ENCODE measurements around the gene DST. TPM values are rescaled to one million over a fixed set of nuclear protein-coding genes. Genes with fewer than 3 reads are reported as not detected.

The DST gene
- total RNA-seq, 2 experiments from 2014 or later = 1.3 to 1.7 TPM

DNA sequence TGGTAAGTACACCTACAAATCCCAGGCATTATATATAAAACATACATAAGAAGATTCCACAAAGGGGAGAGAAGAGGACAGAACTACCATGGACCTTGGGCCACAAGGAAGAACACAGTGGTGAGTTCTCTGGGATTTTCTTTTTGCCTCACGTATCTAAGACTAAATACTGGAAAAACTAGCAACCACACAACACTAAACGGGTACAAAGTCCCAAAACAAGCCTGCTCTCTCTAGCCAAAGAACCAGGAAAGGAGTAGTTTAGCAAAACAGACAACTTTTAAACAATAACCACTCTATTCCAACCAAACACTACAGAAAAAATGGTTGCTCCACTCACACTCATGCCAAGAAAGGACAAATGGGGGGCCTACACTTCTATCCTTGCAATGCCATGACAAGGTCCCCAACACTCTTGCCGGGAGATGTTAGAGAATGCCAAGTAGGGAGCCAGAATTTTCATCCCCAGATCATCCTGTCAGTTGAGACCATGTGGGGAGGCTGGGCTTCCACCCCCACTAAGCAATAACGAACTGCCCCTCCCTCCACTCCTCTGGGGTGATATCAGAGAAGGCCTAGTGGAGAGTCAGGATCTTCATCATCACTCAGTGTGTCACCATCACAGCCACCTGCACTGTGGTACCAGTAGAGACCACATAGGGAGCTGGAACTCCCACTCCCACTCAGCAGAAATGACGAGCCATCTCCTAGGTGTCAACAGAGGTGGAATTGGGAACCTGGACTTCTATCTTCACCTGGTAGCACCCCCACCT, 123.5 kb downstream of the DST start:
- intact Hi-C loops (cut with micrococcal nuclease) = no loop called here

DNA sequence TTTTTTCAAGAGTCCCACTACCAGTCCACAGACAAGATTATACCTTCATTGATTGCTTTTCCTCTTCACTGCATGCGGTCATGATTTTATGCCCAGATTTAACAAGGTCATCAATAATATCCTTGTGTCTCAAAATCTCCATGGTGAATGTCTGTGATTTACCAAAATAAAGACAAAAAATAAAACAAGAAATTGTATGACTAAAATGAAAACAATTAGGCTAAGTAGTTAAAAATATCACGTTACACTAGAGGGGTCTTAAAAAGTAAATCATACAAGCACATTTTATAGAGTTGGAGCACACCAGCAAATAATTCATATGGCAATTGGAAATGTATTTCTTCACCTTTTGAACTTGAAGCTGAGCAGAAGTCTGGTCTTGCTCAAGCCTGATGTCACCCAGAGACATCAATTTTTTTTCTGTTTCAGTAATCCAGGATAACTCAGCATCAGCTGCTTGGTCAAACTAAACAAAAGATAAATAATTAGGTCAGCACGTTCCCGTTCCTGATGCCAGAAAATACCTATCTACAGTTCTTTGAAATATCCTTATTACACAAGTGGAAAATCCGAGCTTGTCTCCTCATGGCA, 125.4 kb downstream of the DST start:
- no peaks in the 10 kb centered on the region for H3K4me1 Mint-ChIP-seq (ENCODE audit: low read depth)
- intact Hi-C loops (cut with micrococcal nuclease) = no loop called here
- CTCF ChIA-PET = no interaction called here
- no peak overlapping the region for H3K4me3 Mint-ChIP-seq
- TF ChIP-seq, protein P1, sequence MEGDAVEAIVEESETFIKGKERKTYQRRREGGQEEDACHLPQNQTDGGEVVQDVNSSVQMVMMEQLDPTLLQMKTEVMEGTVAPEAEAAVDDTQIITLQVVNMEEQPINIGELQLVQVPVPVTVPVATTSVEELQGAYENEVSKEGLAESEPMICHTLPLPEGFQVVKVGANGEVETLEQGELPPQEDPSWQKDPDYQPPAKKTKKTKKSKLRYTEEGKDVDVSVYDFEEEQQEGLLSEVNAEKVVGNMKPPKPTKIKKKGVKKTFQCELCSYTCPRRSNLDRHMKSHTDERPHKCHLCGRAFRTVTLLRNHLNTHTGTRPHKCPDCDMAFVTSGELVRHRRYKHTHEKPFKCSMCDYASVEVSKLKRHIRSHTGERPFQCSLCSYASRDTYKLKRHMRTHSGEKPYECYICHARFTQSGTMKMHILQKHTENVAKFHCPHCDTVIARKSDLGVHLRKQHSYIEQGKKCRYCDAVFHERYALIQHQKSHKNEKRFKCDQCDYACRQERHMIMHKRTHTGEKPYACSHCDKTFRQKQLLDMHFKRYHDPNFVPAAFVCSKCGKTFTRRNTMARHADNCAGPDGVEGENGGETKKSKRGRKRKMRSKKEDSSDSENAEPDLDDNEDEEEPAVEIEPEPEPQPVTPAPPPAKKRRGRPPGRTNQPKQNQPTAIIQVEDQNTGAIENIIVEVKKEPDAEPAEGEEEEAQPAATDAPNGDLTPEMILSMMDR (IDR thresholded peaks at IDR 0.05) = no peak
- no peaks in the 10 kb centered on the region for H3K36me3 Mint-ChIP-seq (ENCODE audit: low read depth)
- ATAC-seq = no peak
- POLR2A ChIA-PET = no interaction called here
- H3K27ac Mint-ChIP-seq = no peak overlapping the region
- no peaks in the 10 kb centered on the region for H3K27me3 Mint-ChIP-seq
- no peak for DNase-seq
- H3K9me3 Mint-ChIP-seq = peaks cover 5% of the 10 kb centered on the region

More for the DNA sequence above, 123.5 kb downstream of the DST start:
- peaks cover 5% of the 10 kb centered on the region for H3K9me3 Mint-ChIP-seq
- DNase-seq (no peak), ATAC-seq (no peak)
- no peaks in the 10 kb centered on the region for H3K4me1 Mint-ChIP-seq (ENCODE audit: low read depth)
- no peak overlapping the region for H3K4me3 Mint-ChIP-seq
- ChIA-PET CTCF (no interaction called here), POLR2A (no interaction called here)
- TF ChIP-seq, protein P1 (IDR thresholded peaks at IDR 0.05) = no peak
- H3K27ac Mint-ChIP-seq = no peak overlapping the region
- no peaks in the 10 kb centered on the region for H3K27me3 Mint-ChIP-seq
- H3K36me3 Mint-ChIP-seq (ENCODE audit: low read depth) = no peaks in the 10 kb centered on the region

DNA sequence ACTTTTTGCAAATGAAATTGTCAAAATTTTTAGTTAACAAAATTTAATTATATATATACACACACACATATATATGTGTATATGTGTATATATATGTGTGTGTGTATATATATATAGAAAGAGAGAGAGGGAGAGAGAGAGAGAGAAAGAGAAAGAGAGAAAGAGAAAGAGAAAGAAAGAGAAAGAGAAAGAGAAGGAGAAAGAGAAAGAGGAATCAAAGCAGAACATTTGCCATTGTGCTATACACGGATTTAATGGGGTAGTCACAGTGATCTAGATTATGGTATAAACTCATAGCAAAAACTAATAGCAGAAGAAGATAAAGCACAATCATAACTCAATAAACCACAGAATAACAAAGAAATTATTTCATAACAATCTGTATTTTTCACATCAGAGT, 126.7 kb downstream of the DST start:
- intact Hi-C loops (cut with micrococcal nuclease) = no loop called here
- ATAC-seq (no peak), DNase-seq (no peak)
- H3K27ac Mint-ChIP-seq = no peak overlapping the region
- POLR2A ChIA-PET = no interaction called here
- TF ChIP-seq, protein P1 (IDR thresholded peaks at IDR 0.05) = no peak
- no peaks in the 10 kb centered on the region for H3K27me3 Mint-ChIP-seq
- CTCF ChIA-PET = no interaction called here
- H3K9me3 Mint-ChIP-seq = peaks cover 5% of the 10 kb centered on the region
- H3K36me3 Mint-ChIP-seq (ENCODE audit: low read depth) = no peaks in the 10 kb centered on the region
- no peak overlapping the region for H3K4me3 Mint-ChIP-seq
- H3K4me1 Mint-ChIP-seq (ENCODE audit: low read depth) = no peaks in the 10 kb centered on the region

DNA sequence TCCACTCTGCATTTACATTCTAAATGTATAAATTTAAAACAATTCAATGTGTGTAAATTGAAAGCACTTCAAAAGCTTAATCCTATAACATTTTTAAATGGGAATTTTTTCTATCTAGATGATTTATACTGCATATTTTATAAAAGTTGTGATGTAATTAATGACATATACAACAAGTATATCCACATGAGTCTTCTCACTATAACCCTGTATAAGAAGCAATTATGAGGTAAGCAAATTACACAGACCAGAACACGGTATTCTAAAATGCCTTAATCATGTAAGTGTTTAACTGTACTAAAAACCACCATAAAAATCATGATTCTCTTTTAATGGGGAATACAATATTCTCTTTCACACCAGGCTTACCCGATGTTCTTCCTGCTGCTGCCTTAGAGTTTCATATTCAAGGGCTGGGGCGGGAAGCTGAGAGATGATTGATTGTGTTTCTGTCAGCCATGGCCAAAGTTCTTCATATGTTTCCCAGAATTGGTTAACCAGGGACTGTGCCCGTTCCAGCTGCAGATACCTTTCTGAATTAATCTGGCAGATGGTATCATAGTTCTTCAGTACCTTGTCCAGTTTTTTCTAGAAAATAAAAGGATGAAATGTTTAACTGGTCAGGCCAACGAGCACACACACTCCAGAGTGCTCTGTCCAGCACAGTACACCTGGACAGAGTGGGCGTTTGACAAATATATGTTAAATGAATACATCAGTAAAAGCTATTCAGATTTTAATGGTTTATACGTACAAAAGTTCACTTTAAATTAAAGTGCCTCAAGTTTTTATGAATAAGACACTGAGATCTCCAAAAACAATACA, 127.4 kb downstream of the DST start:
- Mint-ChIP-seq H3K27me3 (no peaks in the 10 kb centered on the region), H3K27ac (no peak overlapping the region), H3K36me3 (ENCODE audit: low read depth) (no peaks in the 10 kb centered on the region), H3K4me3 (no peak overlapping the region), H3K9me3 (peaks cover 4% of the 10 kb centered on the region), H3K4me1 (ENCODE audit: low read depth) (no peaks in the 10 kb centered on the region)
- intact Hi-C loops (cut with micrococcal nuclease) = no loop called here
- TF ChIP-seq, protein P1 (IDR thresholded peaks at IDR 0.05) = no peak
- no peak for ATAC-seq
- ChIA-PET POLR2A (no interaction called here), CTCF (no interaction called here)
- DNase-seq = no peak

DNA sequence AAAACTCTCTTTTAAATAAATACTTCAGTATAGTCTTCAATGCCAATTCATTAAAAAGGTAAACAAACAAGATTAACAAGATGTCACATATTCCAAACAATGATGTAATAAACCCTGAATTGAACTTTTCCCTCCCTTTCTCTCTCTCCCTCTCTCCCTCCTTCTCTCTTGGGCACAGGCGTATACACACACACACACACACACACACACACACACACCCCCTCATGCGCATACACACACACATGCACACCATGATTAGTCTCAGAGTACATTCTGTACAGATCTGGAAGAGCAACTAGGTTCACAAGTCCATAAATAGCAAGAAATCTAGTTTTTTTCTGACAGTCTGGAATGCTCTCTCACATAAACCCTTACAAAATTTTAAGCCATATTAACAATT, 128.3 kb downstream of the DST start:
- ATAC-seq (no peak), DNase-seq (no peak)
- intact Hi-C loops (cut with micrococcal nuclease) = no loop called here
- Mint-ChIP-seq H3K27ac (no peak overlapping the region), H3K4me1 (ENCODE audit: low read depth) (no peaks in the 10 kb centered on the region), H3K36me3 (ENCODE audit: low read depth) (no peaks in the 10 kb centered on the region), H3K4me3 (no peak overlapping the region), H3K27me3 (no peaks in the 10 kb centered on the region), H3K9me3 (no peaks in the 10 kb centered on the region)
- TF ChIP-seq, protein P1 (IDR thresholded peaks at IDR 0.05) = no peak
- POLR2A ChIA-PET = no interaction called here
- CTCF ChIA-PET = no interaction called here
